Measurements from ENCODE around the gene EIF4EBP3. TPM values are rescaled to one million over a fixed set of nuclear protein-coding genes. Genes with fewer than 3 reads are reported as not detected.

EIF4EBP3 gene
- total and polyA plus RNA-seq, 9 of the 15 experiments (the other 6 are each of a cell fraction or from before 2014, with no cell fraction given) = 1.3 to 7.5 (median 3.8) TPM

GRCh38 chr5:140554454-140554853, 7.0 kb downstream of the EIF4EBP3 start:
- DNase-seq (ENCODE audit: extremely low read depth in 1 of 4, low spot score in 3 of 4) (peak in 3 of 4 experiments; percentile 34 to 53 (median 36)), ATAC-seq (peak; percentile 27), FAIRE-seq (peak; percentile 49)
- H3K9me1 ChIP-seq (ENCODE audit: control insufficient read depth, insufficient read depth, low read length) = no peaks in the 10 kb centered on the region
- H3K79me2 ChIP-seq (ENCODE audit: control insufficient read depth, insufficient read depth, low read length) = peaks cover 49% of the 10 kb centered on the region
- no peak overlapping the region for H2AFZ ChIP-seq (ENCODE audit: low read depth, low read length)
- peak overlapping the region; percentile 14 to 16; a peak in 2 of 4 replicates for H3K9ac ChIP-seq (ENCODE audit: insufficient read depth in 1 of 2, low read depth in 2 of 2, low read length in 2 of 2)
- H3K4me3 ChIP-seq = no peak overlapping the region
- peaks cover 56% of the 10 kb centered on the region for H3K36me3 ChIP-seq (ENCODE audit: control insufficient read depth, insufficient read depth, low read length)
- peaks cover 16% of the 10 kb centered on the region; the same call in 1 of the 2 replicates for H4K20me1 ChIP-seq (replicated peaks; ENCODE audit: control insufficient read depth, insufficient read depth, low read length)
- ChIA-PET POLR2A (interaction anchor here (0.7 to 2.5 kb wide), 9 partner anchors 9 to 157 kb away, joined by 3 to 20 read pairs (median 5); partner anchors contain the start of genes ANKHD1, APBB3, IK and NDUFA2), CTCF (ENCODE audit: low intra/inter-chr PET ratio) (no interaction called here)
- 0% methylated on average over 2 of the region's 2 CpGs for WGBS (ENCODE audit: insufficient coverage, low coverage, missing lambda C conversion rate)
- H3K9me3 ChIP-seq (replicated peaks; ENCODE audit: control insufficient read depth, insufficient read depth, low read depth, low read length) = no peaks in the 10 kb centered on the region
- intact Hi-C loops (cut with micrococcal nuclease) = loop anchor here (10.0 kb wide), 2 partner anchors 310 to 380 kb away; partner anchors contain the start of gene CYSTM1
- peak overlapping the region; percentile 91 for H3K4me2 ChIP-seq (ENCODE audit: insufficient read depth, low read length)
- in situ Hi-C loops (cut with MboI) = no loop called here
- peak overlapping the region; percentile 41; the same call in 2 of the 3 replicates for H3K27ac ChIP-seq (ENCODE audit: extremely low read depth, low read depth, low read length)
- BruUV-seq (replicated peaks) = no TSS peak
- H3K4me1 ChIP-seq (replicated peaks in 1 of 2; ENCODE audit: control insufficient read depth in 2 of 2, insufficient read depth in 2 of 2, low read length in 2 of 2) = peaks cover 29 to 36% of the 10 kb centered on the region in 2 experiments
- H3K27me3 ChIP-seq (ENCODE audit: control insufficient read depth in 2 of 2, insufficient read depth in 2 of 2, low read length in 2 of 2) = no peaks in the 10 kb centered on the region; a peak in 1 of 5 replicates
- no peak for TF ChIP-seq RBM15 (IDR thresholded peaks at IDR 0.05; ENCODE audit: insufficient read depth, low read length)
- no peak for TF ChIP-seq PPARD (CRISPR knock-in tag; IDR thresholded peaks at IDR 0.05)
- TF ChIP-seq, protein P1, sequence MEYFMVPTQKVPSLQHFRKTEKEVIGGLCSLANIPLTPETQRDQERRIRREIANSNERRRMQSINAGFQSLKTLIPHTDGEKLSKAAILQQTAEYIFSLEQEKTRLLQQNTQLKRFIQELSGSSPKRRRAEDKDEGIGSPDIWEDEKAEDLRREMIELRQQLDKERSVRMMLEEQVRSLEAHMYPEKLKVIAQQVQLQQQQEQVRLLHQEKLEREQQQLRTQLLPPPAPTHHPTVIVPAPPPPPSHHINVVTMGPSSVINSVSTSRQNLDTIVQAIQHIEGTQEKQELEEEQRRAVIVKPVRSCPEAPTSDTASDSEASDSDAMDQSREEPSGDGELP (CRISPR knock-in tag; IDR thresholded peaks at IDR 0.05; ENCODE audit: borderline replicate concordance) = peak; percentile 19; the same call in 1 of the 2 replicates
- TF ChIP-seq DPF2 (IDR thresholded peaks at IDR 0.05) = peak; percentile 80
- TF ChIP-seq POLR3A (IDR thresholded peaks at IDR 0.05; ENCODE audit: borderline replicate concordance, extremely low read depth, insufficient read depth, insufficient read length) = no peak
- no peak for TF ChIP-seq DDX20 (tag; IDR thresholded peaks at IDR 0.05; ENCODE audit: low read depth)
- TF ChIP-seq LARP7 (IDR thresholded peaks at IDR 0.05) = 0 out of 2 replicates have a peak, but pooled peaks have one; percentile 37
- TF ChIP-seq CBFA2T2 (conservative IDR thresholded peaks at IDR 0.05) = peak; percentile 20; the same call in 1 of the 2 replicates
- no peak for TF ChIP-seq U2AF1 (optimal IDR thresholded peaks at IDR 0.05; ENCODE audit: low read depth, low read length)
- peak; percentile 75 for TF ChIP-seq CTBP1 (IDR thresholded peaks at IDR 0.05; ENCODE audit: borderline replicate concordance)
- TF ChIP-seq JUND (IDR thresholded peaks at IDR 0.05; ENCODE audit: borderline replicate concordance, low read depth, low read length) = peak; percentile 83
- peak; percentile 69; the same call in 1 of the 3 replicates for TF ChIP-seq JUND (tag; IDR thresholded peaks at IDR 0.05; ENCODE audit: borderline replicate concordance, low read depth, low read length)
- peak; percentile 49; the same call in 1 of the 2 replicates for TF ChIP-seq LEF1 (IDR thresholded peaks at IDR 0.05)
- TF ChIP-seq TCF7 (IDR thresholded peaks at IDR 0.05; ENCODE audit: borderline replicate concordance) = no peak
- TF ChIP-seq CBX8 (IDR thresholded peaks at IDR 0.05; ENCODE audit: borderline replicate concordance, extremely low read depth, low read depth, low read length, poor library complexity, severe bottlenecking) = no peak
- TF ChIP-seq DEAF1 (CRISPR knock-in tag; IDR thresholded peaks at IDR 0.05) = no peak
- peak; percentile 93 for TF ChIP-seq CEBPB (tag; IDR thresholded peaks at IDR 0.05)
